OCI-LY1 (cell line): ENCODE measurements around the gene GNB3.

Experiments used
- H2AFZ ChIP-seq: fragments of 200-600 bp; sonication (generic), shearing (Covaris generic); 2 replicates; pipeline ENCODE4 v1.6.0; 2014; ENCODE audit warnings: antibody characterized with exemption, mild to moderate bottlenecking, low read length
- H3F3A ChIP-seq: fragments of 200-600 bp; sonication (generic), shearing (Covaris generic); 2 replicates; pipeline ENCODE4 v1.6.0; 2014; ENCODE audit warnings: mild to moderate bottlenecking, antibody characterized with exemption, low read length, moderate library complexity; ENCODE audit not compliant: insufficient read depth
- H3K27ac ChIP-seq: fragments of 200-600 bp; sonication (generic); 2 replicates; pipeline ENCODE4 v1.5.1; 2014; ENCODE audit warnings: low read length, mixed run types, mild to moderate bottlenecking, low read depth; ENCODE audit not compliant: poor library complexity, severe bottlenecking
- H3K27me3 ChIP-seq: fragments of 200-600 bp; sonication (generic); 2 replicates; pipeline ENCODE4 v1.6.0; 2014; ENCODE audit warnings: antibody characterized with exemption, mild to moderate bottlenecking, low read length, moderate library complexity; ENCODE audit not compliant: insufficient read depth
- H3K36me3 ChIP-seq: fragments of 200-600 bp; sonication (generic); 2 replicates; pipeline ENCODE4 v1.6.1; 2014; ENCODE audit warnings: mild to moderate bottlenecking, antibody characterized with exemption, low read length, moderate library complexity, mixed read lengths; ENCODE audit not compliant: insufficient read depth
- H3K4me1 ChIP-seq: fragments of 200-600 bp; sonication (generic); 2 replicates; pipeline ENCODE4 v1.5.1; 2014; ENCODE audit warnings: mild to moderate bottlenecking, low read length, moderate library complexity; ENCODE audit not compliant: insufficient read depth, severe bottlenecking
- H3K4me2 ChIP-seq: fragments of 200-600 bp; sonication (generic), shearing (Covaris generic); 2 replicates; pipeline ENCODE4 v1.6.1; 2014; ENCODE audit warnings: low read length
- H3K4me3 ChIP-seq: fragments of 200-600 bp; sonication (generic); 2 replicates; pipeline ENCODE4 v1.5.1; 2014; ENCODE audit warnings: low read length, low read depth, mild to moderate bottlenecking, mixed read lengths; ENCODE audit not compliant: poor library complexity, severe bottlenecking
- H3K79me2 ChIP-seq: fragments of 200-600 bp; shearing (Covaris generic); 2 replicates; pipeline ENCODE4 v1.6.1; 2016; ENCODE audit warnings: mixed run types, low read length, mixed read lengths; ENCODE audit not compliant: insufficient read depth
- H3K9ac ChIP-seq: fragments of 200-600 bp; sonication (generic), shearing (Covaris generic); 2 replicates; pipeline ENCODE4 v1.6.1; 2014; ENCODE audit warnings: mild to moderate bottlenecking, low read length, mixed read lengths
- H3K9me2 ChIP-seq: fragments of 200-600 bp; sonication (generic), shearing (Covaris generic); 2 replicates; pipeline ENCODE4 v1.6.1; 2014; ENCODE audit warnings: low read depth, mild to moderate bottlenecking, low read length, mixed read lengths
- H3K9me3 ChIP-seq: fragments of 200-600 bp; shearing (Covaris generic); 2 replicates; pipeline ENCODE4 v1.6.1; 2014; ENCODE audit warnings: low read length, mixed read lengths
- H4K20me1 ChIP-seq: fragments of 200-600 bp; sonication (generic), shearing (Covaris generic); 2 replicates; pipeline ENCODE4 v1.6.0; 2016; ENCODE audit warnings: mild to moderate bottlenecking, low read length; ENCODE audit not compliant: insufficient read depth
- CTCF ChIP-seq: fragments of 200-600 bp; sonication (generic), shearing (Covaris generic); IDR thresholded peaks from 2 replicates; pipeline ENCODE4 v1.5.1; 2017; ENCODE audit warnings: mild to moderate bottlenecking, antibody characterized with exemption, low read length, moderate library complexity, mixed read lengths
- EZH2 ChIP-seq: fragments of 200-600 bp; sonication (generic), shearing (Covaris generic); IDR thresholded peaks from 2 replicates; pipeline ENCODE4 v1.8.0; 2017; ENCODE audit warnings: borderline replicate concordance, mixed run types, mild to moderate bottlenecking, antibody characterized with exemption, low read length, moderate library complexity, mixed read lengths

Gene GNB3

GRCh38 chr12:6807170-6807569, 33.6 kb upstream of the GNB3 start:
- H2AFZ ChIP-seq = no peak overlapping the region
- H3K9ac ChIP-seq = no peak overlapping the region
- TF ChIP-seq CTCF (no peak), EZH2 (no peak)
- no peaks in the 10 kb centered on the region for H3K9me3 ChIP-seq
- no peaks in the 10 kb centered on the region for H3K9me2 ChIP-seq
- H3K79me2 ChIP-seq = no peaks in the 10 kb centered on the region
- H3F3A ChIP-seq = no peaks in the 10 kb centered on the region
- H3K4me2 ChIP-seq = no peak overlapping the region
- H3K4me1 ChIP-seq = peaks cover under 1% of the 10 kb centered on the region
- H3K4me3 ChIP-seq = no peak overlapping the region
- no peaks in the 10 kb centered on the region for H4K20me1 ChIP-seq
- H3K36me3 ChIP-seq = no peaks in the 10 kb centered on the region; the same call in 1 of the 2 replicates
- H3K27me3 ChIP-seq = no peaks in the 10 kb centered on the region
- H3K27ac ChIP-seq = no peak overlapping the region

- Histone ChIP-seq H3K9ac (no peak overlapping the region), H2AFZ (no peak overlapping the region), H3F3A (no peaks in the 10 kb centered on the region), H4K20me1 (no peaks in the 10 kb centered on the region), H3K27me3 (no peaks in the 10 kb centered on the region), H3K4me1 (peaks cover 9% of the 10 kb centered on the region), H3K9me2 (no peaks in the 10 kb centered on the region), H3K27ac (no peak overlapping the region), H3K36me3 (no peaks in the 10 kb centered on the region; the same call in 1 of the 2 replicates), H3K79me2 (no peaks in the 10 kb centered on the region), H3K4me3 (no peak overlapping the region), H3K9me3 (no peaks in the 10 kb centered on the region), H3K4me2 (no peak overlapping the region)
- TF ChIP-seq CTCF (no peak), EZH2 (no peak)
These were observed 31.7 kb upstream of the GNB3 start for GRCh38 chr12:6809056-6809455.

- H3K9ac ChIP-seq = no peak overlapping the region
- TF ChIP-seq CTCF (no peak), EZH2 (no peak)
- H3K4me3 ChIP-seq = no peak overlapping the region
- no peaks in the 10 kb centered on the region for H3K9me3 ChIP-seq
- no peaks in the 10 kb centered on the region for H3K27me3 ChIP-seq
- H3K4me1 ChIP-seq = peaks cover 9% of the 10 kb centered on the region
- H3K9me2 ChIP-seq = no peaks in the 10 kb centered on the region
- no peak overlapping the region for H3K27ac ChIP-seq
- H4K20me1 ChIP-seq = no peaks in the 10 kb centered on the region
- H3F3A ChIP-seq = no peaks in the 10 kb centered on the region
- H2AFZ ChIP-seq = no peak overlapping the region
- H3K36me3 ChIP-seq = no peaks in the 10 kb centered on the region
- no peak overlapping the region for H3K4me2 ChIP-seq
- no peaks in the 10 kb centered on the region for H3K79me2 ChIP-seq
These were observed 30.0 kb upstream of the GNB3 start for GRCh38 chr12:6810758-6811157.
